NCI-H2196 (cell line): Measurements from ENCODE around the gene CENPU.
"Not testable (repeated sequence)": the region's sequence is repeated elsewhere in the genome, so short reads cannot be mapped to it uniquely, and the experiment has no call there.

Experiments used
- DNase-seq: peaks from one replicate; lab custom pipeline; 2025; ENCODE audit not compliant: unreplicated experiment; lab: John Stamatoyannopoulos, UW

CENPU gene

GRCh38 chr4:184752496-184753275 lies 18.8 kb upstream of the CENPU start:
- DNase-seq = no peak

- DNase-seq = no peak
Observed at GRCh38 chr4:184751585-184751956, 17.7 kb upstream of the CENPU start.

DNA sequence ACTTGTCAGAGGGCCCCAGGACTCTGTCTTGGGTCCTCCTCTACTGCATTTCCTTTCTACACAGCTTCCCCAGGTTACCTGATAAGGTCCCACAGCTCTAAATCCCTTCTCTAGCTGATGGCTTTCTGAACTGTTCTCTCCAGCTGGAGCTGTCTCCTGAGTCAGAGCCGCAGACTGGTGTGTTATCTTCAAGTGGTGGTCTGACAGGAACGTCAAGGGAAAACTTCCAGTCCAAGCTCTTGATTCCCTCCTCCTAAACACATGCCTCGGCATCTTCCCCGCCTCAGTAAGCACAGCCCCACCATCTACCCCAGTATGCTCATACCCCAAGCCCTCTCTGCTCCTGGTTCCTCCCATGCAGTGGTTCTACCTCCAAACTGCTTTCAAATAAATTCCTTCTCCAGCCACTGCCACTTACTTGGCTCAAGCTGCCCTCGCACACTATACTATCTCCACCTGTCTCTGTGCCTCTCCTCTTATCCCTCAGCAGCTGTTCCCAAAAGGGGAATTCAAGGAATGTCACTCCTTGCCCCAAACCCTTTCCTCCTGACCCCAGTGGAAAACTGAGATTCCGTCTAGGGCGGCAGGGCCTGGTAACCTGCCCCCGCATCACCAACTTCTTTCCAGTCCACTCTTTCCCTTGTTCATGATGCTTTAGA lies 17.2 kb upstream of the CENPU start:
- no peak for DNase-seq

GRCh38 chr4:184748251-184748652 lies 14.4 kb upstream of the CENPU start:
- DNase-seq = no peak

DNA sequence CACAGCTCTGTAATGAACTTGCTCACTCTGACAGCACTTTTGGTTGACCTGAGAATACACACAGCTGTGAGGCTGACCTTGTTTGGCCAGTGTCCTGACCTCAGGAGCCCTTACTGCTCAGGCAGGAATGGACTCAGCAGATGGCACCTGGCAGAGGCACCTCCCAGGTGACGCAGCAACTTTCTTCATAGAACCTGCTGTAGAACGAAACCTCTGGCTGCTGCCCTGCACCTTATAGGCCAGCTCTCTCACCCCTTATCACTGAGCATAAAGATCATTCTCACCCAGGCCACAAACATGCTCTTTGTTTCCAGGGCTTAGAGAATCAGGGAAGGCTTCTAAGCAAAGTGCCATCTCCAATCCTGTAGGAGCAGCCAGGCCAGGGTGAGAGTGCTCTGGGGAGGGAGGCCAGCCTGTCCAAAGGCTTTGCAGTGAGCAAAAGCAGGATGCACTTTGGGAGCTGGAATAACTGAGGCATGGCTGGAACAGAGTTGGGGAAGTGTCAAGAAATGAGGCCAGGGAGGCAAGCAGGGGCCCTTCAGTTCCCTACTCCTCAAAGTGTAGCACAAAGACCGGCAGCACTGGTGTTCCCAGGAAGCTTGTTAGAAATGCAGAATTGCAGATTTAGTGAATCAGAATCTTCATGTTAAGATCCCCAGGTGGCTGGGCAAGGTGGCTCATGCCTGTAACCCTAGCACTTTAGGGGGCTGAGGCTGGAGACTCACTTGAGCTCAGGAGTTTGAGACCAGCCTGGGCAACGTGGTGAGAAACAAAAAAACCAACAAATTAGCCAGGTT lies 13.3 kb upstream of the CENPU start:
- peak; percentile 26 for DNase-seq

GRCh38 chr4:184745831-184746795 lies 12.2 kb upstream of the CENPU start:
- peak; percentile 51 for DNase-seq

DNA sequence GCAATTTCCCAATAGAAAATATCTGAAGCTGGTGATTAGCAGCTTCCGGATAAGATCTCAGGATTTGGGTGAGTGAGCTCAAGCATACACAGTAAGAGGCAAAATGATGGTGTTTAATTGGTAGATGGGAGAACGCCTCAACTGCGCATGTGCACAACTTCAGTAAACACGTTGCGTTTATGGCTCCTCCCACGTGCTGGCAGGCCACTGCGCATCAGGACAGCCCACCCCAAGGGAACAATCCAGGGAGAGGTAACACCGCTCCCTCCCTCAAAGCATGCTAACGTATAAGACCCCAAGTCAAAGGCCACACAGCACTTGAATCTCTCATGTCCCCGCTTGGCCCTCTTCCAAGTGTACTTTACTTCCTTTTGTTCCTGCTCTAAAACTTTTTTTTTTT lies 10.3 kb upstream of the CENPU start:
- DNase-seq = no peak

GRCh38 chr4:184743650-184744049 lies 9.8 kb upstream of the CENPU start:
- DNase-seq = no peak

DNA sequence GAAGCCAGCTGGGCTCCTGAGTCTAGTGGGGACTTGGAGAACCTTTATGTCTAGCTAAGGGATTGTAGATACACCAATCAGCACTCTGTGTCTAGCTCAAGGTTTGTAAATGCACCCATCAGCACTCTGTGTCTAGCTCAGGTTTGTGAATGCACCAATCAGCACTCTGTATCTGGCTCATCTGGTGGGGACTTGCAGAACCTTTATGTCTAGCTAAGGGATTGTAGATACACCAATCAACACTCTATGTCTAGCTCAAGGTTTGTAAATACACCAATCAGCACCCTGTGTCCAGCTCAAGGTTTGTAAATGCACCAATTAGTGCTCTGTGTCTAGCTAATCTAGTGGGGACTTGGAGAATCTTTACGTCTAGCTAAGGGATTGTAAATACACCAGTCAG lies 7.8 kb upstream of the CENPU start:
- not testable (repeated sequence) for DNase-seq

DNA sequence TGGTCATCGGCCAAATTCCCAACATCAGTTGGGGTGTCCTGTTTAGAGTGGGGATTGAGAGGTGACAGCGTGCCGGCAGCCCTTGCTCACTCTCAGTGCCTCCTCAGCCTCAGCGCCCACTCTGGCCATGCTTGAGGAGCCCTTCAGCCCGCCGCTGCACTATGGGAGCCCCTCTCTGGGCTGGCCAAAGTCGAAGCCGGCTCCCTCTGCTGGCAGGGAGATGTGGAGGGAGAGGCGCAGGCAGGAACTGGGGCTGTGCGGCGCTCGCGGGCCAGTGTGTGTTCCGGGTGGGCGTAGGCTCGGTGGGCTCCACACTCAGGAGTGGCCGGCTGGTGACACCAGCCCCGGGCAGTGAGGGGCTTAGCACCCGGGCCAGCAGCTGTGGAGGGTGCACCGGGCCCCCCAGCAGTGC lies 7.1 kb upstream of the CENPU start:
- DNase-seq = no peak

DNA sequence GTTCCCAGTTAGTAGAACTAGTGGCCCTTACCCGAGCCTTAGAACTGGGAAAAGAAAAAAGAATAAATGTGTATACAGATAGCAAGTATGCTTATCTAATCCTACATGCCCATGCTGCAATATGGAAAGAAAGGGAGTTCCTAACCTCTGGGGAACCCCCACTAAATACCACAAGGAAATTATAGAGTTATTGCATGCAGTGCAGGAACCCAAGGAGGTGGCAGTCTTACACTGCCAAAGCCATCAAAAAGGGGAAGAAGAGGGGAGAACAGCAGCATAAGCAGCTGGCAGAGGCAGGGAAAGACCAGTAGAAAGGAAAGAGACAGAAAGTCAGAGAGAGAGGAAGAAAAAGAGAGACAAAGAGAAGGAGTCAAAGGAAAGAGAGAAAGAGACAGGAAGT lies 5.7 kb upstream of the CENPU start:
- not testable (repeated sequence) for DNase-seq

GRCh38 chr4:184734758-184735157 lies 862 bp upstream of the CENPU start:
- DNase-seq = no peak

DNA sequence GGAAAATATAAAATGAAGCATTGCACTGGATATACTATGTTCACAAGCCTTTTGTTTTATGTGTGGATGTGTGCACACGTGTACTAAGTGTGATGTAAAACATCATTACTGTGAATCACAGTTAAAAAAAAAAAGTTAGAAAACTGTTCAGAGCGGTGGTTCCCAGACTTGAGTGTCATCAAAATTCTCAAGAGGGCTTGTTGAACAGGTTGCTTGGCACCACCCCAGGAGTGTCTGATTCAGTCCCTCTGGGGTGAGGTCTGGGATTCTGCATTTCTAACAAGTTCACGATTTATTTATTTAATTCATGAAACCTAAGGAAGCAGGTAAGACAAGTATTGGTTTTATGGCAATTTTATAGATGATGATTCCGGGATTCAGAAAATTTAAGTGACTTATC lies 1.8 kb downstream of the CENPU start:
- DNase-seq = peak; percentile 42

DNA sequence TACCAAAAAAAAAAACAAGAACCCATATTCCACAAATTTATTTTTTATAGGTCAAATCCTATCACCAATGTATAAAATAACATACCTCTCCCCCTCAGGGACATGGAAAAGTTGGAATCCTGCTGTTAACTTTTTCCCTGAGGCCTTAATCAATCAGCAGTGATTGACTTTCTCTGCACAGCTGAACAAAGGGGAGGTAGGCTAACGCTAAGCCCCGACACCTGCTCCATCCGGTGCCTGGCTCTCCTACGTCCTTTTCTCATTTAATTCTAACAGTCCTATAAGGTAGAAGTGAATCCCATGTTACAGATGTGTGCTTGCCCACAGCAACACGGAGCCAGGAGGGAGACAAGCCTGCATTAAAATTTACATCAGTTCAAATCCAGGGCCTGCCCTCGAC lies 2.8 kb downstream of the CENPU start:
- no peak for DNase-seq

DNA sequence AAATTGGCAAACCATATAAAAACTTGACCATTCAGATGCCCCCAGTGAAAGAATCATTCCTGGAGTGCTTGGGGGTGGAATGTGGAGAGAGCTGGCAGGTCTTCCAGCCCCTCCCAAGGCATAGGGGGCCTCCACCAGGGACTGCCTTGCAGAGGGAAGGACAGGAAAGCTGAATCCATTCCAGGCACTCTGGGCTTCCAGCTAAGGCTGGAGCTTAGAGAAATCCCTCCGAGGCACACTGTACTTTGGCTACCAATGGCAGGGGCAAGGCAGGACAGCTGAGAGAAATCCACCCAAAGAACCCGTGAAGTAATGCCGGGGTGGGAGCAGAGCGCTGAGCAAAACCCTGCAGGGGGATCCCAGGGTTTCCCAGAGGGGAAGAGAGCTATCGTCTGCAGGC lies 4.0 kb downstream of the CENPU start:
- DNase-seq = no peak

DNA sequence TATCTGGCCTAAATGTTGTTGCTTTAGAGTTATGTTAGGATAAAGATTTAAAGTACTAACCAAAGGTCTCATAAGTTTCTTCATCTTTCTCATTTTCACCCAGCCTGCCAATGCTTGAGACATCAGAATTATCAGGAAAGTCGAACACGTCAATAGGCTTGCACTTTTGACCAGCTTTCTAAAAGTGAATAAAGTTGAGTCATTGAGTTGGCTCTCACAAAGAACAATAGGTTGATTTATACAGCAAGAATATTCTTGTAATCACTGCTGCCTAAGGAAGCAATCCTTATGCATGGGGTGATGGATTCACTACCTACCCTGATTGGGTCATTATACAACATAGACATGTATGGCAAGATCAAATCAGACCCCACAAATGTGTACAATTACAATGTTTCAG lies 5.0 kb downstream of the CENPU start:
- DNase-seq = no peak

- DNase-seq = no peak
Observed at GRCh38 chr4:184727430-184727829, 6.5 kb downstream of the CENPU start.

DNA sequence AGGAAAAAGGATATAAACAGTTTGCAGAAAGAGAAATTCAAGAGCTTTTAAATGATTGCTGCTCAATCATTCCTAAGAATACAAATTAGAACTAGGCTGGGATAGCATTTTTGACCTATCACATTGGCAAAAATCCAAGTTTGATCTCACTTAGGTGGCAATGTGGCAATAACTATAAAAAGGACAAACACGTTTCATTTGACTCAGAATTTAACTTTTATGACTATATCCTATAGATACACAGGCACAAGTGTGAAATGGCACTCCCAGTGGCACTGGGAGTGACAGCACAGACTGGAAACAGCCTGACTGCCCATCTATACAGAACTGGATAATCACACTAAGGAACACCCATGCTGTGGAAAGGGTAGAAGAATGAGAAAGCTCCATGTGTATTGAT lies 11.1 kb downstream of the CENPU start:
- no peak for DNase-seq

GRCh38 chr4:184721254-184721653 lies 12.6 kb downstream of the CENPU start:
- no peak for DNase-seq

DNA sequence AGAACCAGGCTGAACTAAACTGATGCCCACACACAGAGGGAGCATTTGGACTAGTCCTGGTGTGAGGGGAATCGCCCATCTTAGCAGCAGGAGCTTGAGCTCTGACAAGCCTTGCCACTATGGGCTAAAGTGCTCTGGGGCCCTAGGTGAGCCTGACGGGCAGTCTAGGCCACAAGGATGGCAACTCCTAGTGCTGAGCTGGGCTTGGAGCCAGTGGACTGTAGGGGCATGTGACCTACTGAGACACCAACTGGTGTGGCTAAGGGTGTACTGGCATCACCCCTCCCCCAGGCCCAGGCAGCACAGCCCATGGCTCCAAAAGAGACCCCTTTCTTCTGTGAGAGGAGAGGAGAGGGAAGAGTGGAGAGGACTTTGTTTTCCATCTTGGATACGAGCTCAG lies 14.5 kb downstream of the CENPU start:
- DNase-seq = no peak

GRCh38 chr4:184715526-184715925 lies 18.4 kb downstream of the CENPU start:
- no peak for DNase-seq
